SU-DHL-6 (cell line): ENCODE results near the gene HINT2.

Experiments used
- EZH2phosphoT487 ChIP-seq: fragments of 200-600 bp; sonication (generic), shearing (Covaris generic); conservative IDR thresholded peaks from 2 replicates; pipeline ENCODE4 v1.6.1; 2018; ENCODE audit warnings: mild to moderate bottlenecking, antibody characterized with exemption, low read length, moderate library complexity, mixed read lengths
- TF ChIP-seq, protein P1 (sequence below): fragments of 200-600 bp; sonication (generic); IDR thresholded peaks from one replicate; pipeline ENCODE4 v1.5.1; 2017; ENCODE audit warnings: antibody characterized with exemption, mild to moderate bottlenecking, low read length, moderate library complexity; ENCODE audit not compliant: insufficient read depth, poor library complexity, severe bottlenecking

DNA sequence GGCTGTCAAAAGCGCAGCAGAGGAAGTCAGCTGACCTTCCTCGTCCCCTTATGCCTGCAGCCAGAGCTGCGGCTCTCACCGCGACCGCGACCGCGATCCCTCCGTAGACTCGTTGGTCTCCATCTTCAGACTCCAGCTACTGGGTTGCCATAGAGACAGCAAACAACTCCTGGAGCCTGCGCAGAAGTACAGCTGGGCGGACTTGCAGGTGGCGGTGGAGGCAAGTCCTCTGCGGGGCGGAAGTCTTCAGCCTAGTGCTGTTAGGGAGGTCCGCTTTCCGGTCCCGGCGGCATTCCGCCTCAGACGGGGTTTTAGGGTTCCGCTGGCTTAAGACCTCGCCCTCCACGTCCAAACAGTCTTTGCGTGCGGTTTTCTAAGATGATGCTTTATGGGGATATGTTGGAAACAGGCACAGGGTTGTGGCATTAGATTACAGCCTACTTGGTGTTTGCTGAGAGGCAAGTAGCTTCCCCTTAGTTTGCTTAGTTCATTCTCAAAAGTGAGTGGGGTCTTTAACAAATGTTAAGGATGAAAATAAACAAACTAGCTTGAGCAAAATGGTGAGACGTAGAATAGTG lies 2.7 kb downstream of the HINT2 start, which contains the start of gene SPAG8:
- TF ChIP-seq, protein P1, sequence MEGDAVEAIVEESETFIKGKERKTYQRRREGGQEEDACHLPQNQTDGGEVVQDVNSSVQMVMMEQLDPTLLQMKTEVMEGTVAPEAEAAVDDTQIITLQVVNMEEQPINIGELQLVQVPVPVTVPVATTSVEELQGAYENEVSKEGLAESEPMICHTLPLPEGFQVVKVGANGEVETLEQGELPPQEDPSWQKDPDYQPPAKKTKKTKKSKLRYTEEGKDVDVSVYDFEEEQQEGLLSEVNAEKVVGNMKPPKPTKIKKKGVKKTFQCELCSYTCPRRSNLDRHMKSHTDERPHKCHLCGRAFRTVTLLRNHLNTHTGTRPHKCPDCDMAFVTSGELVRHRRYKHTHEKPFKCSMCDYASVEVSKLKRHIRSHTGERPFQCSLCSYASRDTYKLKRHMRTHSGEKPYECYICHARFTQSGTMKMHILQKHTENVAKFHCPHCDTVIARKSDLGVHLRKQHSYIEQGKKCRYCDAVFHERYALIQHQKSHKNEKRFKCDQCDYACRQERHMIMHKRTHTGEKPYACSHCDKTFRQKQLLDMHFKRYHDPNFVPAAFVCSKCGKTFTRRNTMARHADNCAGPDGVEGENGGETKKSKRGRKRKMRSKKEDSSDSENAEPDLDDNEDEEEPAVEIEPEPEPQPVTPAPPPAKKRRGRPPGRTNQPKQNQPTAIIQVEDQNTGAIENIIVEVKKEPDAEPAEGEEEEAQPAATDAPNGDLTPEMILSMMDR, result no peak
- TF ChIP-seq EZH2phosphoT487, result no peak
